HG02870 (cell line): Measurements from ENCODE around the gene PLPPR2.
"Not testable (repeated sequence)": the region's sequence is repeated elsewhere in the genome, so short reads cannot be mapped to it uniquely, and the experiment has no call there.

Source experiments
- ATAC-seq: cut with Tn5 transposase; IDR thresholded peaks from one replicate; pipeline ENCODE4 v1.9.1; 2021; ENCODE audit warnings: mild to moderate bottlenecking, moderate library complexity; ENCODE audit not compliant: unreplicated experiment

The PLPPR2 gene

GRCh38 chr19:11355160-11356073, at the start of gene PLPPR2:
PLPPR2 (plus strand) TSS chr19:11355432; CDS start chr19:11357674, 2,242 bp downstream.
- no peak for ATAC-seq

GRCh38 chr19:11306337-11306736, 48.9 kb upstream of the PLPPR2 start:
- ATAC-seq = no peak

- ATAC-seq = not testable (repeated sequence)
These were observed 34.8 kb upstream of the PLPPR2 start for GRCh38 chr19:11320278-11320995.

- ATAC-seq = no peak
These were observed 33.8 kb upstream of the PLPPR2 start for GRCh38 chr19:11321191-11322126.

GRCh38 chr19:11322269-11323024, 32.8 kb upstream of the PLPPR2 start:
- no peak for ATAC-seq

GRCh38 chr19:11323601-11324078, 31.6 kb upstream of the PLPPR2 start:
- ATAC-seq = no peak

GRCh38 chr19:11324079-11324661, 31.1 kb upstream of the PLPPR2 start:
- ATAC-seq = no peak

GRCh38 chr19:11324748-11325389, 30.4 kb upstream of the PLPPR2 start:
- no peak for ATAC-seq

- ATAC-seq = no peak
These were observed 29.7 kb upstream of the PLPPR2 start for GRCh38 chr19:11325544-11325943.

- no peak for ATAC-seq
These were observed 25.1 kb upstream of the PLPPR2 start for GRCh38 chr19:11330127-11330526.

GRCh38 chr19:11331502-11331901, 23.7 kb upstream of the PLPPR2 start:
- ATAC-seq = no peak

GRCh38 chr19:11332822-11333221, 22.4 kb upstream of the PLPPR2 start:
- no peak for ATAC-seq

- ATAC-seq = not testable (repeated sequence)
These were observed 21.4 kb upstream of the PLPPR2 start for GRCh38 chr19:11333838-11334237.

- no peak for ATAC-seq
These were observed 19.6 kb upstream of the PLPPR2 start for GRCh38 chr19:11335449-11336146.

GRCh38 chr19:11337080-11337479, 18.2 kb upstream of the PLPPR2 start:
- no peak for ATAC-seq

GRCh38 chr19:11338121-11338520, 17.1 kb upstream of the PLPPR2 start:
- ATAC-seq = no peak

GRCh38 chr19:11338569-11339253, 16.5 kb upstream of the PLPPR2 start:
- no peak for ATAC-seq
